ENCODE data around the gene LRMDA.

The LRMDA gene

DNA sequence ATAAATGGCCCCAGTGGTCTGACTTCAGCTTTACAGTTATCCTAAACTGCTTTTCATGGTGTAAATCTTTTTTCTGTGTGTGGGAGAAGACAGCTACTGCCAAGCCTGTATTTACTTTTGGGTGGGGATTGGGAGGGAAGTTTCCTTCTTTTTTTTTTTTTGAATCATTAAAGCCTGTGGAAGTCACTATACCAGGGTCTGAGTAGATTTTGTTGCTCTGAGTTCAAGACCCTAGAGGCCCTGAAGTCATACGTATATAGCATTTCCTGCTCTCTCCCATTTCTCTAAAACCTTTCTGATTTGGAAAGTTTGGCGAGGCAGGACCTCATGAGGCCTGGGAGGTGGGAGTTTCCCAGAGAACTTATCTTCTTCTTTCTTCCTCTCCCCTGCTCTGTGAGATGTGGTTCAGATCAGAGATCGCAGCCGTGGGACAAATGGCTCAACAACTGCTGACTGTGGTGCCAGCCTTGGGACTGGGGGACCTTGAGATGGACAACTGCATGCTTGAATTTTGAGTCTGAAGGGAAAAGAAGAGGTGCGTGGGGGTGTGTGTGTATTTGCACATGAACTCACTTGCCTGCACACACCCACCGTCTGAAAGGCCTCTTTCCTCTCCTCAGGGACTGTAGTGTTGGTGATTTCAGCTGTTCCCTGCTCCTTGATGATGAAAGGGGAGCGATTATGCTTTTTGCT, 18.1 kb downstream of the LRMDA start:
- DNase-seq (ENCODE audit: low read depth), result no peak

- DNase-seq (ENCODE audit: low read depth), result no peak
These were observed 18.6 kb downstream of the LRMDA start for GRCh38 chr10:75450075-75450445.

DNA sequence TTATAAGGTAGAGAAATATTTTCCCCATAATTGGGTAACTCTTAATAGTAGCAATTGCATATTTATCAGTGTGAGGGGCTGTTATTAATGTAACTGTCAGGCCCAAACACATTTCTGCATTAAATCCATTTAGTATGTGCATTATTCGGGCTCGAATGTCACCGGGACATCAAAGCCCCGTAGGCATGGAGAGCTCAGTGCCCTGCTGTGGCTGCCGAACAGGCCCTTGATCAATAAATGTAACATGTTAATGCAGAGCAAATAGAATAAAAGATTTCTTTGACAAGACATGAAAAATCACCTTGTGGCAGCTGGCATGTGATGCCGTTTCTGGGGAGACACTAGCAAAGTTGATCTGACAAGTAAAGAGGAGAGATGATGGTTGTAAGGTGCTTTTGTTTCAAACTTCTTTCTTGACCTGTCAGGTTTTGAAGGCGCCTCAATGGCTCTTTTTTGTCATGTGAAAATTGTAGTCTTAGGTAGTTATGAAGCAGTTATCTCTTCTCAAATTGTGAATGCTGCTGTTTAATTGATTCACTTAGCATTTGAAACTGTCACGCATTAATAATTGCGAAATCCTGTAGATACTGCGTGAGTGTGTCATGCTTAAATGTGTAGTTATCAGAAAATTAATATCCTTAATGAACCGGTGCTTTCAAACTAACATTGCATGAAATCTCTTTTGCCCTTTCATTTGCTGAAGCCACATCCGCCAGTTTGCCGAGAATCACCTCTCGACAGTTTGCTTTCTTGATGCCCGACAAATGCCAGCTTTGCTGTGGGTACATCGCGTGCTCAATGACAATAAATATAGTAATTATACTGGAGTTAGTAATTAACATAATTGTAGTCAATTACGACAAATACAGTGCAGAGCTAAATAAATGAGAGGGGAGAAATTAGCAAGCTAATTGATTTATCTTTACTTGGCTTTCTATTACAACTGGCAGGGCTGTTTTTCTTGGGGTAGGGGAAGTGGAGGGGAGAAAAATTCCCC, 19.5 kb downstream of the LRMDA start:
- DNase-seq (ENCODE audit: low read depth), result no peak

DNA sequence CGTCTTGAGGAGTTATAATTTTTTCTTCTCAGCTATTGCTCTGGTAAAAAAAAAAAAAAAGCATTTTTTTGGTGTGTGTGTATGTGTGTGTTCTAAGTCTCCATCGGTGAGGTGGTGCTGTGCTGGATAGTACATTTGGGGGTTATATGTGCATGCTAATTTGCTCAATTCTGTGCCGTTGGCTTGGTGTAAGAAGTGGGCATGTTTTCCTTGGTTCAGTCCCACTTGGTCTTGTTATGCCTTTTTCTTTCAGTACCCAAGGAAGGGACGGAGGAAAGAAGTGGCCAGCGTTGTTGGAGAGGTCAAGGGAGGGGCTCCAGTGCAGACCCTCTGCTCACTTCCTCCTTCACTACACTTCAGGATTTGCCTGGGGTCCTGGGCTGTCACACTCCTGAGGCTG, 20.4 kb downstream of the LRMDA start:
- no peak for DNase-seq (ENCODE audit: low read depth)

- DNase-seq (ENCODE audit: low read depth), result no peak
These were observed 21.6 kb downstream of the LRMDA start for GRCh38 chr10:75452997-75453396.

- DNase-seq (ENCODE audit: low read depth), result no peak
These were observed 24.7 kb downstream of the LRMDA start for GRCh38 chr10:75456122-75456521.

DNA sequence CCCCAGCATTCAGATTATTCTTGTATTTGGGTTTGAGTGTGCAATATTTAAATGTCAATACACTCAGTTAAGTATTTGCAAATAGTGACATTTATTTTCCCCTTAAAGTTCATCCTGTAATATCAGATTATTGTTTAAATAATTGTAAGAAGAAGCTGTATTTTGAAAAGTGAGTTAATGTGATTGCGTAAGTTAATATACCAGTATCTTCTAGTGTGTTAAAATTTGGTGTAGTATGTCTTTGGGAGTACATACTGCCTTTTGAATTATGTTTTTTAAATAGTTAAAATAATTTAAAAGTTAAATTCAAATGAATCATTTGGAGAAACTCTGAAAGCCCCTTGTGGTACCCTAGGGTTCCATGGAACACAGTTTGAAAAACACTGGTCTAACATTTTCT, 28.6 kb downstream of the LRMDA start:
- DNase-seq (ENCODE audit: low read depth), result no peak

- no peak for DNase-seq (ENCODE audit: low read depth)
These were observed 30.5 kb downstream of the LRMDA start for GRCh38 chr10:75461672-75462649.

DNA sequence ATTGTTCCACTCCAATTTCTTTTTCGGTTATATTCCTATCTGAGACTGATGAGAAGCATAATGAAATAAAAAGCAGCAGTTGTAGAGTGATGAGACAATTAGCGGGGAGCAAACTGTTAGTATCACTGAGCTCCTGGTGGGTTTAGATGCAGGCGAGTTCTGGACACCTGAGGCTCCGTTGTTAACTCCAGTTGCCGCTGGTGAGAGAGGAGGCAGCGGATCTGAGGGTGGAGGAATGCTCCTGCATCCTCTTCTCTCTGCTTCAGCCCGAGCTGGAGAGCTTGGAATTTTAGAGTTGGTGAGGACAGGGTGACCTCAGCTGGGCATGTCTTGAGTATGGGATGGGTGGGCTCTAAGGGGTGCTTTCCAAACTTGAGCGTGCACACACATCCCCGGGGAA, 31.4 kb downstream of the LRMDA start:
- DNase-seq (ENCODE audit: low read depth), result no peak

DNA sequence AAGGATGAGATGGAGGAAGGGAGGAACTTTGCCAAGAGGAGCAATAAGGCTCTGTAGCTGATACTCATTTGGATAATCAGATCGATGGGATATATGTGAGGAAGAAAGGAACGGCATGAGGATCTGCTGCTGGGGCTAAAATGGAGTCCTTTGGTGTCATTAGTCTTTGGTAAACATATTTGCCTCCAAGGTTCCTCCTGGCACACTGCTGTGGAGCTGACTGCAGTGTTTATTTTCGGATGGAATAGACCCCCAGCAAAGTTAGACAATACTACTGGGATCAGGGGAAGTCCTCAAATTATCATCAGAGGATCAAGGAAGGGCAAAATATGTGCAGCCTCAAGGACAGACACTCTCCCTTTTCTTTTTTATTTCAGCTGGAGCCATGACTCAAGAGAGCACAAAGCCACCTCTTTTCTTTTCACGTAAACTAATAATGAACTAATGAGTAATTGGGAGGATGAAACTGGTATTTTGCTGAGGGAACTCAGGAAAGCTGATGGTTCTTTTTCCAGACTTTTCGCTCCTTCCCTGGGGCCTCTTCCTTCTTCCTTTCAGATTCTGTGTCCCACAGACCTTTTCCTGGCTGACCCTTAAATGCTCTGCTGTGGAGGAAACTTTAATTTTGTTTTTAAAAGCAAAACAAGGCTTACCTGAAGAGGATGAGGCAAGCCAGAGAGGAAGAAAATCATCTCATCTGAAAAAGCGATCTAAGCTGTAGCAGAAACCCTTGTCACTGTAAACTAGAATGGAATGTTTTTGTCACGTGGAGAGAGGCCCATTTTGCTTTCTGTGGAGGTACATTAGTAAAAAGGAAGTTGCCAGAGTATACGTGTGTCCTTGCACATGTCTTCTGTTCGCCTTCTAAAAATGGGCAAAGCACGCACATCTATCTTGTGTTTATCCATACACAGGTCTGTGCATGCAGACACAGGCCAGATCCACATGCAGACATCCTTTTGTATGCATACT, 33.3 kb downstream of the LRMDA start:
- DNase-seq (ENCODE audit: low read depth), result no peak

DNA sequence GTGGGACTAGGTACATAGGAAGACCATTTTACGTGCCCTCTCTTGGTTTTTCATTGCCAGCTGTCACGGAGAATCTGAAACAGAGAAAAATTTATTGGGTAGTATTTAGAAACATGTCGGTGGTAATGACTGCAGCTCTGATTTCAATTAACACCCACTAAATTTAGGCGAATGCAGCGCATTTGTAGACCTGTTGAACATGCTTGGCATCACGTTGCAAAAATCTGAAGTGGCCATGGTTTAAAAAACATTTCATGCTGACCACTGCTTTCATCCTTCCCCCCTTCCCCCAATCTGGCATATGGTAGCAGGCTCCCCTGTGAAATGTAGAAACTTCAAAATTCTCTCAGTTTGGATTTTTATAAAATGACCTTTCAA, 34.0 kb downstream of the LRMDA start:
- no peak for DNase-seq (ENCODE audit: low read depth)

DNA sequence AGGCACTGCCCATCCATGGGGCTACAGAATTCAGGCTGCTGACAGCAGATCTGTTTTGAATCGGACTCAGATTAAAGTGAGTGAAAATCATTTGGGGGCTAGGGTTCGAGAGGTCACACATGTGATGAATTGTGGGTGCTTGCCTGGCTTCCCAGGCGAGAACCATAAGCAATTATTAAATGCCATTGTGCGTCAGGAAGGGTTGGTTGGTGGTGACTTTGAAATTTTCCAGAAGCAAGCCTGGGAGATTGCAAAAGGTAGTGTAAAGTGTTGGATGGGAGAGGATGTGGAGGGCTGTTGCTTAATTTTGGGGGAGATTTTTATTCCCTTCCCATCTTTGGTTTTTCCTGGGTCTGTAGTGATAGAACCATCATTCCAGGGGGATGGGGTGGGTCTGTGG, 34.6 kb downstream of the LRMDA start:
- no peak for DNase-seq (ENCODE audit: low read depth)

DNA sequence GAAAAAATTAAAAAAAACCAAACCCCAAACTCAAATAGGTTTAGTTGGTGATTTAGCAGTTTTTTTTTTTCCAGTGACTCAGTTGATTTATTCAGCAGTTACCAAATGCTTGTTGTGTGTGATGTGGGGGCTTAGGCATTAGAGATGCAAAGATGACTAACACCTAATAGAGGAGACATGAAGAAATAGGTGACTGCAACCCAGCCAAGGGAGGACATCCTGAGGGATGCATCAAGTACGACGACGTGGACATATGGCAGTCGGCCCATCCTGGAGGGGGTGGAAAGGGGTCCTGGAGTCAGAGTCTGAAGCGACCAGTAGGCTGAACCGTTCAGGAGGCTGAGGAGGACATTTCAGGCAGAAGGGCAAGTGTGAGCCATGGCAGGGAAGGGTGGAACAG, 35.5 kb downstream of the LRMDA start:
- no peak for DNase-seq (ENCODE audit: low read depth)

DNA sequence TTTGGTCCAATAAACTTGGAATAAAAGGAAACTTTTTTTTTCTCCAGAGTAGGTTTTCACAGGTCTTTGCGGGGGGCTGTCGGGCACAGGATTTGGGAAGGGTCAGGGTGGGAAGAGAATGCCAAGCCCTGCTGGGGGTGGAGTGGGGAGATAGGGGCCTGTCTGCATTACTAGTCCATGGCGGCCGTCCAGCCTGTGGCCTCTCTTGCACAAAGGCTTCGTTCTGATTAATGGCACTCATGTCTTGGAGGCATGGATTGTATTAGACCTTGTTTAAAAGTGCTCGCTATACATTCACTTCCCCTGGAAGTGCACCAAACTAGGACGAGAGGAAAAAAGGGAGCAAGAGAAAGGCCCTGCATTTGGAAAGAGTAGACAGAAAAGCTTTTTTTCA, 37.2 kb downstream of the LRMDA start:
- no peak for DNase-seq (ENCODE audit: low read depth)

DNA sequence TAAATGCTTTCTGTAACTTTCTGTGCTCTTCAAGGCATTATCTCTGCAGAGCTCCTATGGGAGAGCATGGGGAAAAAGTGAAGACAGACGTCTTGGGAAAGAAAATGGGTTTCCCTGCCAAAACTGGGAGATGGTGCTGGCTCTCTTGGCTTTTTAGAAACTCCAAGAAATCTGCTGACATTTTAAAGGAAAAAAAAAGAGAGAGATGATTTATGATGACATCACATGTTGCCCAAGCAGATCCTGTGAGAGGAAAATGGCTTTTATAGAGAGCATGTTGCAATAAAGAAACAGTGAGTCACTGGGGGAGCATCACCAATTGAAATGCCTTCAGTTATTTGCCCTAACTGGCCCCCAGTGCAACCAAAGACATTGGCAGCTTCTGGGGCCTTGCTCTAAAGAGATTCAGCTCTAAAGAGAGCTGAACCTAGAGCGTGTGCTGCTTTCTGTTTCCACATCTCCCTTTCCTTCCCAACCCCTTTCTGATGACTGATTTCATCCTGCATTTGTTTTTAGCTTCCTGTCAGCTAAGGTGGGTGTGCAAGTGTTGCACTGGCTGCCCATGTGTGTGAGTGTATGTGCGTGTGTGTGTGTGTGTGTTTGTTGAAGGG, 37.7 kb downstream of the LRMDA start:
- DNase-seq (ENCODE audit: low read depth), result peak; percentile 80

DNA sequence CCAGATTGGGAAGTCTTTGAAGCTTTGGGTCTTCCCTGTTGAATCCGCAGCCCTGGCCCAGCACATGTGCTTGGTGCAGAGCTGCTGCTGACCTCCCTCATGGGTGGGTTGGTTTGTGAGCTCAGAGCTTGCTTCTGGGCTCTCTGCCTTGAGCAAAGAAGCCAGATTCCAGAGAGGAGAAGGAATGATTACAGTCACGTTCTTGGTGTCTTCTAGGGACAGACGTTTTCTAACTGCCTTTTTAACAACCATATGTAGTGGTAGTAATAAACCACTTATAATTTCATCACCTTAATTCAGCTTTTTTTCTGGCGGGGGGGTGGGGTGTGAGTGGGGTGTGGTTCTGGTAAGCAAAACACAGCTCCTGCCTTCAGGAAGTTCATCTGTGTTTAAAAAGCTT, 39.5 kb downstream of the LRMDA start:
- no peak for DNase-seq (ENCODE audit: low read depth)

DNA sequence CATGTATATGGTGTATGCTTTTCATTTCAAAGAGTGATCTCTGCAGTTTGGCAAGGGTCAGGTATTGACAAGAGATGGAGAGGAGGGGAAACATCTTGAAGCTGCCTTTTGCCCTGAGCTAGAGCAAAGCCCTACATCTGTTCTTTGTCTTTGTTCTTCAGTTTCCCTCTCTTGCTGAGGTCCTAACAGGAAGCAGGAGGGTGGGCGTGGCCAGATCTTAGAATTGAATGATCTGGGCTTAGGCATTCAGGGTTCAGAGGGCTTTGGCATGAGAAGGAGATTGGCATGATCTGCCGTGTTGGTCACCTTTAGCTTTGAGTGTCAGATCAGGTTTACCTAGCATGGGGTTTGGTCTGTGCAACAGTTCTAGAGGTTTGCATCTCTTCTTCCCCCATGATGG, 41.3 kb downstream of the LRMDA start:
- no peak for DNase-seq (ENCODE audit: low read depth)

- DNase-seq (ENCODE audit: low read depth), result no peak
These were observed 42.7 kb downstream of the LRMDA start for GRCh38 chr10:75474106-75474505.

DNA sequence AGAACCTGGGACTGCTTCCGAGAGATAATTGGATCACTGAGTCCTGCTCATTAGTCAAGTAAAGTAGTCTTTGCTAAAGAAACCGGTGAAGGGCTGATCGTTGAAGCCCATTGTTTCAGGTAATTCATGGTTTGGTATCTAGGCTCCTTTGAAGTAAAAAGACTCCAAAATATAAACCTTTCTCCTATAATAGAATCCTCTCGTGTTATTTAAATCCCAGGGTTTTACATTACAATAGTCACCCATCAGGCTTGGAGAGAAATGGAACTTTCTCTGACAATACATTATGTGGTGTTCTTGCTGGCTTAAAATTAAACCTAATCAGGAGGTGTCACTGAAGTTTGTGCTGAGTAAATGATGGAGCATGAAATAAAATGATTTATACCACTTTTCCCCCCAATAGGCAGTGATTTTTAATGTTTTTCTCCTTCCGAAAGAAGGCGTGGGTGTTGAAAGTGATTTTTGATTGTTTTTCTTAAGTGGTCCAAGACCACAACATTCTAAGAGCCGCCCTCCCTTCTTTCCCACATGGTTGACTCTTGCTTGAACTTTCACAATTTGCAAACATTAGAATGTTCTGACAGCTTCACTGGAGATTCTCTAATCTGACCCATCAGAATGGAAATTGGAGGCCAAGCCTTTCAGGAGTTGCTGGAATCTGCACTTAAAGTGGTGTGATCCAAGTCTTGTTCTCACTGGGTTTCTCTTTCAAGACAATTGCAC, 44.2 kb downstream of the LRMDA start:
- no peak for DNase-seq (ENCODE audit: low read depth)

GRCh38 chr10:75476569-75476968, 45.1 kb downstream of the LRMDA start:
- DNase-seq (ENCODE audit: low read depth), result no peak
